Panc1 (cell line): ENCODE measurements around the gene DENND2D.

Experiments
- POLR2AphosphoS5 ChIP-seq: IDR thresholded peaks from 2 replicates; pipeline ENCODE4 v1.6.1; 2012; ENCODE audit warnings: mild to moderate bottlenecking, low read depth, low read length, moderate library complexity
- TCF7L2 ChIP-seq: IDR thresholded peaks from 2 replicates; pipeline ENCODE4 v1.6.1; 2011; ENCODE audit warnings: mild to moderate bottlenecking, low read depth, low read length, inconsistent platforms
- TF ChIP-seq, protein P1 (sequence below): fragments of 450-650 bp; IDR thresholded peaks from 2 replicates; pipeline ENCODE4 v1.5.1; 2017; ENCODE audit warnings: mild to moderate bottlenecking

- no peak for TF ChIP-seq POLR2AphosphoS5
- TF ChIP-seq, protein P1, sequence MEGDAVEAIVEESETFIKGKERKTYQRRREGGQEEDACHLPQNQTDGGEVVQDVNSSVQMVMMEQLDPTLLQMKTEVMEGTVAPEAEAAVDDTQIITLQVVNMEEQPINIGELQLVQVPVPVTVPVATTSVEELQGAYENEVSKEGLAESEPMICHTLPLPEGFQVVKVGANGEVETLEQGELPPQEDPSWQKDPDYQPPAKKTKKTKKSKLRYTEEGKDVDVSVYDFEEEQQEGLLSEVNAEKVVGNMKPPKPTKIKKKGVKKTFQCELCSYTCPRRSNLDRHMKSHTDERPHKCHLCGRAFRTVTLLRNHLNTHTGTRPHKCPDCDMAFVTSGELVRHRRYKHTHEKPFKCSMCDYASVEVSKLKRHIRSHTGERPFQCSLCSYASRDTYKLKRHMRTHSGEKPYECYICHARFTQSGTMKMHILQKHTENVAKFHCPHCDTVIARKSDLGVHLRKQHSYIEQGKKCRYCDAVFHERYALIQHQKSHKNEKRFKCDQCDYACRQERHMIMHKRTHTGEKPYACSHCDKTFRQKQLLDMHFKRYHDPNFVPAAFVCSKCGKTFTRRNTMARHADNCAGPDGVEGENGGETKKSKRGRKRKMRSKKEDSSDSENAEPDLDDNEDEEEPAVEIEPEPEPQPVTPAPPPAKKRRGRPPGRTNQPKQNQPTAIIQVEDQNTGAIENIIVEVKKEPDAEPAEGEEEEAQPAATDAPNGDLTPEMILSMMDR = peak; percentile 91
- peak; percentile 78 for TF ChIP-seq TCF7L2
Measured at GRCh38 chr1:111222308-111223125, 22.1 kb upstream of the DENND2D start.
